HepG2 (cell line): ENCODE data around the gene CCDC154. TPM values are rescaled to one million over a fixed set of nuclear protein-coding genes. Genes with fewer than 3 reads are reported as not detected.

Source experiments
- ARNT ChIP-seq: fragments of 450-650 bp; IDR thresholded peaks from 2 replicates; pipeline ENCODE4 v1.6.1; 2017
- ARNTL ChIP-seq: sonication (generic); formaldehyde crosslinking; IDR thresholded peaks from 2 replicates; pipeline ENCODE4 v1.4.0; 2020; ENCODE audit warnings: mild to moderate bottlenecking, missing genetic modification reagents
- ATF2 ChIP-seq: sonication (generic); formaldehyde crosslinking; IDR thresholded peaks from 2 replicates; pipeline ENCODE4 v1.4.0; 2020; ENCODE audit warnings: missing genetic modification reagents
- ATF7 ChIP-seq, 2 experiments: fragments of 450-650 bp in 1 of 2; sonication (generic) in 1 of 2; formaldehyde crosslinking in 1 of 2; IDR thresholded peaks; 2 replicates each; pipeline versions ENCODE4 v1.4.0 to v1.6.1; 2016 to 2020; ENCODE audit warnings: antibody characterized with exemption in 1 of 2, mild to moderate bottlenecking in 1 of 2, missing genetic modification reagents in 1 of 2
- BORCS8-MEF2B ChIP-seq: sonication (generic); formaldehyde crosslinking; IDR thresholded peaks from 2 replicates; pipeline ENCODE4 v1.8.0; 2022; ENCODE audit warnings: mild to moderate bottlenecking, missing genetic modification reagents
- CC2D1A ChIP-seq: sonication (generic); formaldehyde crosslinking; IDR thresholded peaks from 2 replicates; pipeline ENCODE4 v1.8.1; 2023; ENCODE audit warnings: mild to moderate bottlenecking, missing genetic modification reagents
- CHCHD3 ChIP-seq: sonication (generic); formaldehyde crosslinking; IDR thresholded peaks from 2 replicates; pipeline ENCODE4 v1.8.0; 2022; ENCODE audit warnings: mild to moderate bottlenecking, missing genetic modification reagents, moderate library complexity
- DMAP1 ChIP-seq: IDR thresholded peaks from 2 replicates; pipeline ENCODE4 v1.6.1; 2016
- GATA4 ChIP-seq: sonication (generic); IDR thresholded peaks from 2 replicates; pipeline ENCODE4 v1.6.1; 2016; ENCODE audit warnings: antibody characterized with exemption, low read depth, borderline replicate concordance
- KLF11 ChIP-seq: IDR thresholded peaks from 2 replicates; pipeline ENCODE4 v1.6.1; 2016; ENCODE audit warnings: missing compliant biosample characterization
- NCOA2 ChIP-seq: sonication (generic); formaldehyde crosslinking; IDR thresholded peaks from 2 replicates; pipeline ENCODE4 v1.8.0; 2022; ENCODE audit warnings: inconsistent platforms
- NR1H2 ChIP-seq: sonication (generic); formaldehyde crosslinking; IDR thresholded peaks from 2 replicates; pipeline ENCODE4 v1.8.1; 2022; ENCODE audit warnings: low read depth, missing genetic modification reagents, borderline replicate concordance
- NRL ChIP-seq: sonication (generic); formaldehyde crosslinking; IDR thresholded peaks from 2 replicates; pipeline ENCODE4 v1.5.0; 2020; ENCODE audit warnings: missing genetic modification reagents, mild to moderate bottlenecking, moderate library complexity, borderline replicate concordance
- REL ChIP-seq: sonication (generic); formaldehyde crosslinking; conservative IDR thresholded peaks from 2 replicates; pipeline ENCODE4 v1.8.0; 2022; ENCODE audit warnings: mild to moderate bottlenecking, missing genetic modification reagents, moderate library complexity
- SALL1 ChIP-seq: sonication (generic); formaldehyde crosslinking; IDR thresholded peaks from 2 replicates; pipeline ENCODE4 v1.8.0; 2022; ENCODE audit warnings: mild to moderate bottlenecking, missing genetic modification reagents
- TARDBP ChIP-seq: sonication (generic); formaldehyde crosslinking; IDR thresholded peaks from 2 replicates; pipeline ENCODE4 v1.8.0; 2022; ENCODE audit warnings: mild to moderate bottlenecking, missing genetic modification reagents
- TMF1 ChIP-seq: sonication (generic); formaldehyde crosslinking; IDR thresholded peaks from 2 replicates; pipeline ENCODE4 v1.8.1; 2022; ENCODE audit warnings: low read depth, missing genetic modification reagents
- ZBTB1 ChIP-seq: sonication (generic); formaldehyde crosslinking; IDR thresholded peaks from 2 replicates; pipeline ENCODE4 v1.4.0; 2020; ENCODE audit warnings: missing genetic modification reagents, borderline replicate concordance
- ZC3H13 ChIP-seq: sonication (generic); formaldehyde crosslinking; IDR thresholded peaks from 2 replicates; pipeline ENCODE4 v1.8.1; 2023; ENCODE audit warnings: mild to moderate bottlenecking, missing genetic modification reagents, moderate library complexity
- ZNF143 ChIP-seq: sonication (generic); formaldehyde crosslinking; IDR thresholded peaks from 2 replicates; pipeline ENCODE4 v1.4.0; 2020; ENCODE audit warnings: missing genetic modification reagents
- ZNF180 ChIP-seq: sonication (generic); formaldehyde crosslinking; IDR thresholded peaks from 2 replicates; pipeline ENCODE4 v1.4.0; 2020; ENCODE audit warnings: low read depth, missing genetic modification reagents, borderline replicate concordance
- ZNF317 ChIP-seq: sonication (generic); formaldehyde crosslinking; IDR thresholded peaks from 2 replicates; pipeline ENCODE4 v1.5.0; 2020; ENCODE audit warnings: mild to moderate bottlenecking, missing genetic modification reagents
- ZNF577 ChIP-seq: sonication (generic); formaldehyde crosslinking; IDR thresholded peaks from 2 replicates; pipeline ENCODE4 v1.4.0; 2020; ENCODE audit warnings: mild to moderate bottlenecking, low read depth, missing genetic modification reagents, borderline replicate concordance
- ZNF644 ChIP-seq: IDR thresholded peaks from 2 replicates; pipeline ENCODE4 v1.6.1; 2016; ENCODE audit warnings: low read depth
- ZNF737 ChIP-seq: sonication (generic); formaldehyde crosslinking; IDR thresholded peaks from 2 replicates; pipeline ENCODE4 v1.5.0; 2020; ENCODE audit warnings: missing genetic modification reagents, mild to moderate bottlenecking, borderline replicate concordance
- polyA plus RNA-seq, 8 experiments: library from polyadenylated mRNA; depleted of rRNA in 3 of 8; stranded (reverse) in 7 of 8; unstranded in 1 of 8; fragments of >200 nt; fragmentation: Illumina TruSeq in 4 of 8; extraction: Trizol in 4 of 8; gene quantifications; 2 replicates each; pipeline versions ENCODE4 v1.2.1 to v1.2.3, GENCODE V29; 2011 to 2016; ENCODE audit warnings: low read depth in 4 of 8, missing spikeins in 1 of 8, mixed read lengths in 1 of 8; ENCODE audit not compliant: insufficient read depth in 1 of 8
- total RNA-seq, 5 experiments: library from RNA; depleted of rRNA; stranded (reverse); fragments of >200 nt; fragmentation: Illumina TruSeq; extraction: Trizol; gene quantifications; 2 replicates each; pipeline ENCODE4 v1.2.3, GENCODE V29; 2016; ENCODE audit warnings: low read depth in 1 of 5
- TF ChIP-seq, protein P1 (sequence below): sonication (generic); formaldehyde crosslinking; IDR thresholded peaks from 2 replicates; pipeline ENCODE4 v1.4.0; 2020; ENCODE audit warnings: mild to moderate bottlenecking, missing genetic modification reagents
- TF ChIP-seq, protein P2 (sequence below), 2 experiments: IDR thresholded peaks; 2 replicates each; pipeline ENCODE4 v1.6.1; 2011 to 2012; ENCODE audit warnings: low read length in 2 of 2, borderline replicate concordance in 1 of 2, low read depth in 1 of 2, mild to moderate bottlenecking in 1 of 2, moderate library complexity in 1 of 2

The CCDC154 gene
- total and polyA plus RNA-seq, 2 of the 13 experiments (the other 11 are each of a cell fraction or from before 2014, with no cell fraction given), result 0.92 to 1.5 TPM

- TF ChIP-seq TARDBP (CRISPR knock-in tag) (no peak), ZNF644 (CRISPR knock-in tag) (no peak), ATF2 (CRISPR knock-in tag) (no peak), TMF1 (no peak), REL (CRISPR knock-in tag) (no peak), CHCHD3 (CRISPR knock-in tag) (no peak), ZNF143 (CRISPR knock-in tag) (no peak), GATA4 (no peak), BORCS8-MEF2B (CRISPR knock-in tag) (no peak), ARNTL (CRISPR knock-in tag) (peak; percentile 89), ZC3H13 (CRISPR knock-in tag) (no peak), NCOA2 (no peak), NR1H2 (no peak), SALL1 (CRISPR knock-in tag) (peak; percentile 60; the same call in 1 of the 2 replicates), ZBTB1 (CRISPR knock-in tag) (no peak), ZNF180 (CRISPR knock-in tag) (no peak), NRL (no peak), CC2D1A (CRISPR knock-in tag) (no peak), DMAP1 (CRISPR knock-in tag) (no peak), ZNF317 (no peak), KLF11 (CRISPR knock-in tag) (peak; percentile 71; the same call in 1 of the 2 replicates), ARNT (no peak), ZNF577 (CRISPR knock-in tag) (no peak), ZNF737 (CRISPR knock-in tag) (no peak), ATF7 (IDR thresholded peaks at IDR 0.05) (no peak), ATF7 (CRISPR knock-in tag; IDR thresholded peaks at IDR 0.05) (no peak)
- TF ChIP-seq, protein P1, sequence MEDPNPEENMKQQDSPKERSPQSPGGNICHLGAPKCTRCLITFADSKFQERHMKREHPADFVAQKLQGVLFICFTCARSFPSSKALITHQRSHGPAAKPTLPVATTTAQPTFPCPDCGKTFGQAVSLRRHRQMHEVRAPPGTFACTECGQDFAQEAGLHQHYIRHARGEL, result no peak
- TF ChIP-seq, protein P2, sequence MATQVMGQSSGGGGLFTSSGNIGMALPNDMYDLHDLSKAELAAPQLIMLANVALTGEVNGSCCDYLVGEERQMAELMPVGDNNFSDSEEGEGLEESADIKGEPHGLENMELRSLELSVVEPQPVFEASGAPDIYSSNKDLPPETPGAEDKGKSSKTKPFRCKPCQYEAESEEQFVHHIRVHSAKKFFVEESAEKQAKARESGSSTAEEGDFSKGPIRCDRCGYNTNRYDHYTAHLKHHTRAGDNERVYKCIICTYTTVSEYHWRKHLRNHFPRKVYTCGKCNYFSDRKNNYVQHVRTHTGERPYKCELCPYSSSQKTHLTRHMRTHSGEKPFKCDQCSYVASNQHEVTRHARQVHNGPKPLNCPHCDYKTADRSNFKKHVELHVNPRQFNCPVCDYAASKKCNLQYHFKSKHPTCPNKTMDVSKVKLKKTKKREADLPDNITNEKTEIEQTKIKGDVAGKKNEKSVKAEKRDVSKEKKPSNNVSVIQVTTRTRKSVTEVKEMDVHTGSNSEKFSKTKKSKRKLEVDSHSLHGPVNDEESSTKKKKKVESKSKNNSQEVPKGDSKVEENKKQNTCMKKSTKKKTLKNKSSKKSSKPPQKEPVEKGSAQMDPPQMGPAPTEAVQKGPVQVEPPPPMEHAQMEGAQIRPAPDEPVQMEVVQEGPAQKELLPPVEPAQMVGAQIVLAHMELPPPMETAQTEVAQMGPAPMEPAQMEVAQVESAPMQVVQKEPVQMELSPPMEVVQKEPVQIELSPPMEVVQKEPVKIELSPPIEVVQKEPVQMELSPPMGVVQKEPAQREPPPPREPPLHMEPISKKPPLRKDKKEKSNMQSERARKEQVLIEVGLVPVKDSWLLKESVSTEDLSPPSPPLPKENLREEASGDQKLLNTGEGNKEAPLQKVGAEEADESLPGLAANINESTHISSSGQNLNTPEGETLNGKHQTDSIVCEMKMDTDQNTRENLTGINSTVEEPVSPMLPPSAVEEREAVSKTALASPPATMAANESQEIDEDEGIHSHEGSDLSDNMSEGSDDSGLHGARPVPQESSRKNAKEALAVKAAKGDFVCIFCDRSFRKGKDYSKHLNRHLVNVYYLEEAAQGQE (IDR thresholded peaks at IDR 0.05; ENCODE audit: borderline replicate concordance in 1 of 2, low read depth in 1 of 2, low read length in 2 of 2), result no peak
Measured at GRCh38 chr16:1408171-1408837, 36.1 kb downstream of the CCDC154 start (continued).
